HG03460 (cell line): Measurements from ENCODE around the gene PBX3.

Experiments
- ATAC-seq: cut with Tn5 transposase; IDR thresholded peaks from one replicate; pipeline ENCODE4 v1.9.1; 2021; ENCODE audit not compliant: unreplicated experiment

The PBX3 gene

DNA sequence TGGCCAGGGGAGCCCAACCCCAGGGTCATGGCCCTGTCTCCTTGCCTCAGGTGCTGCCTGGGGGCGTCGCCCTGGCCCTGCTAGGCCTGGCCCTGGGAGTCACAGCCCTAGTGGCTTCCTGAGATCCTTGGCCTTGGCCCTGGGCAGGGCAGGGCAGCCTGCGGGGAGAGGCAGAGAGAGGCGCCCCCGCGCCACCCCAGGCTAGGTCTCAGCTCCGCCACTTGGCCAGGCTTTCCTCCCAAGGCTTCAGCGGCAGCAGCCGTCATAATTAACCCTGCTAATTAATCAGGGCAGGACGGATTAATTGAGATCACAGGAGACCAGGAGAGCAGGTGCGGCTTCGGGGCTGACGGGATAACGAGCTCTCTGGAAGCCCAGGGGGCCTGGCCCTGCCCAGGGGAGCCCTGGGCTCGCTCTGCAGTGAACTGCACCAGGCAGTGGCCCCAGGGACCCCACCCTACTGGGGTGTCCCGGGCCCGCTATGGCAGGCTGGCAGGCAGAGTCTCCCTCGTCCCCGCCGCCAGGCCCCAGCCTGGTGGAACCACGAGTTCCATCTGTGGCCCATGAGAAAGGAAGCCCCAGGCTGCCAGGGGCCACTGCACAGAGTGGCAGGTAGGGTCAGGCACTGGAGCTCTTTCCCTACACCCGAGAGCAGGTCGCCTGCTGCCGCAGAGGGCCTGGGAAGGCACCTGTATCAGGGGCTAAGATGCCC lies 269.6 kb downstream of the PBX3 start:
- no peak for ATAC-seq
